PFSK-1 (cell line): ENCODE data around the gene SLC6A7.

ENCODE experiments used
- FOXP2 ChIP-seq: optimal IDR thresholded peaks from 2 replicates; pipeline ENCODE3; 2011; ENCODE audit warnings: borderline replicate concordance, control low read depth, inconsistent platforms; ENCODE audit not compliant: insufficient read depth; ENCODE audit errors: extremely low read length, extremely low read depth
- POLR2AphosphoS5 ChIP-seq: IDR thresholded peaks from 2 replicates; pipeline ENCODE4 v1.6.1; 2012; ENCODE audit warnings: low read depth, mild to moderate bottlenecking, control low read depth, low read length, moderate library complexity
- SIN3A ChIP-seq: IDR thresholded peaks from 2 replicates; pipeline ENCODE4 v1.6.1; 2012; ENCODE audit warnings: mild to moderate bottlenecking, low read length, moderate library complexity, borderline replicate concordance; ENCODE audit not compliant: insufficient read depth

DNA sequence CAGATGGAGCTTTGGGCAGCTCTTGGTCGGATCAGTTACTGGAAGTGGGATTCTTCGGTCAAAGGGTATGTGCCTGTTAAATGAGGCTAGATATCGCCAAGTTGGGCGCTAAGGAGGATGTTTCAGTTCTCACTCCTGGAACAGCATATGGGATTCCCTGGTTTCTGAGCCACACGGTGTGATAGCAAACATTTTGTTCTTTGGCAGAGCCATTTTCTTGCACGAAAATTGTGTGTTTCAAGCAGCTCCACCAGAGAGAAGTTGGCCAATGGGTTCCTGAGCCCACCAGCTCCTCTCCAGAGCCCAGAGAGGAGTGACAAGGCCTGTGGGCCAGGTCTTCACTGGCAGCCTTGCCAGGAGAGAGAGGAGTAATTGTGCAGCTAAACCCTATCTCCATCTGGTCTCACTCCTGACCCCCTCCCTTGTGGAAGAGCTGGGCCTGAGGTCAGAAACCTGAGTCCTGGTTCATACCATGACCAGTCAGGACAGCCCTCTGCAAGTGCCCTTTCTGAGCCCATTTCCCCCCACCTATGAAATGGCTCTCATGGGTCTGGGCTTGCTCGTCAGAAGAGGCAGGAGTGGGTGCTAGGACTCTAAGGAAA is 10.7 kb upstream of the SLC6A7 start:
- no peak for TF ChIP-seq POLR2AphosphoS5
- TF ChIP-seq SIN3A: no peak
- TF ChIP-seq FOXP2: no peak
